SU-DHL-6 (cell line): Measurements from ENCODE around the gene CFAP251.
A peak's percentile ranks its signal among the peaks of the same experiment; 100 is the strongest.

Experiments used
- H2AFZ ChIP-seq: fragments of 200-600 bp; sonication (generic); 2 replicates; pipeline ENCODE4 v1.6.1; 2014; ENCODE audit warnings: low read depth, mild to moderate bottlenecking, moderate library complexity, mixed read lengths, antibody characterized with exemption, low read length; ENCODE audit not compliant: severe bottlenecking
- H3F3A ChIP-seq: fragments of 200-600 bp; shearing (Covaris generic); 2 replicates; pipeline ENCODE4 v1.6.0; 2016; ENCODE audit warnings: antibody characterized with exemption, mild to moderate bottlenecking; ENCODE audit not compliant: insufficient read depth
- H3K27ac ChIP-seq: fragments of 200-600 bp; sonication (generic); 2 replicates; pipeline ENCODE4 v1.5.1; 2016; ENCODE audit warnings: low read depth, mild to moderate bottlenecking, low read length, moderate library complexity, mixed read lengths
- H3K27me3 ChIP-seq: fragments of 200-600 bp; sonication (generic), shearing (Covaris generic); 2 replicates; pipeline ENCODE4 v1.6.0; 2014; ENCODE audit warnings: mild to moderate bottlenecking, low read length
- H3K36me3 ChIP-seq: fragments of 200-600 bp; sonication (generic); 2 replicates; pipeline ENCODE4 v1.6.1; 2014; ENCODE audit warnings: mild to moderate bottlenecking, low read length, mixed read lengths
- H3K4me2 ChIP-seq: fragments of 300-600, 200-600 bp; shearing (Covaris generic), sonication (generic); 2 replicates; pipeline ENCODE4 v1.6.0; 2014; ENCODE audit warnings: low read length, low read depth, mild to moderate bottlenecking; ENCODE audit not compliant: poor library complexity, severe bottlenecking
- H3K4me3 ChIP-seq: fragments of 200-600 bp; sonication (generic); 2 replicates; pipeline ENCODE4 v1.5.1; 2014; ENCODE audit warnings: antibody characterized with exemption, low read length, mild to moderate bottlenecking, mixed read lengths; ENCODE audit not compliant: insufficient read depth, poor library complexity, severe bottlenecking
- H3K79me2 ChIP-seq: fragments of 200-600 bp; sonication (generic); 2 replicates; pipeline ENCODE4 v1.6.1; 2014; ENCODE audit warnings: mild to moderate bottlenecking, low read length, moderate library complexity; ENCODE audit not compliant: insufficient read depth
- H3K9ac ChIP-seq: fragments of 200-600 bp; sonication (generic); 2 replicates; pipeline ENCODE4 v1.7.0; 2014; ENCODE audit warnings: mild to moderate bottlenecking, low read length
- H3K9me2 ChIP-seq: fragments of 200-600 bp; sonication (generic); replicated peaks from 2 replicates; pipeline ENCODE4 v1.6.1; 2014; ENCODE audit warnings: low read length; ENCODE audit not compliant: insufficient read depth
- H3K9me3 ChIP-seq: fragments of 200-600 bp; sonication (generic); 2 replicates; pipeline ENCODE4 v1.6.1; 2014; ENCODE audit warnings: low read length, mixed read lengths; ENCODE audit not compliant: insufficient read depth
- H4K20me1 ChIP-seq: fragments of 200-600 bp; sonication (generic); 2 replicates; pipeline ENCODE4 v1.6.1; 2014; ENCODE audit warnings: low read depth, mild to moderate bottlenecking, antibody characterized with exemption, low read length, moderate library complexity, mixed read lengths
- EZH2phosphoT487 ChIP-seq: fragments of 200-600 bp; sonication (generic), shearing (Covaris generic); conservative IDR thresholded peaks from 2 replicates; pipeline ENCODE4 v1.6.1; 2018; ENCODE audit warnings: mild to moderate bottlenecking, antibody characterized with exemption, low read length, moderate library complexity, mixed read lengths
- TF ChIP-seq, protein P1 (sequence below): fragments of 200-600 bp; sonication (generic); IDR thresholded peaks from one replicate; pipeline ENCODE4 v1.5.1; 2017; ENCODE audit warnings: antibody characterized with exemption, mild to moderate bottlenecking, low read length, moderate library complexity; ENCODE audit not compliant: insufficient read depth, poor library complexity, severe bottlenecking

The CFAP251 gene

DNA sequence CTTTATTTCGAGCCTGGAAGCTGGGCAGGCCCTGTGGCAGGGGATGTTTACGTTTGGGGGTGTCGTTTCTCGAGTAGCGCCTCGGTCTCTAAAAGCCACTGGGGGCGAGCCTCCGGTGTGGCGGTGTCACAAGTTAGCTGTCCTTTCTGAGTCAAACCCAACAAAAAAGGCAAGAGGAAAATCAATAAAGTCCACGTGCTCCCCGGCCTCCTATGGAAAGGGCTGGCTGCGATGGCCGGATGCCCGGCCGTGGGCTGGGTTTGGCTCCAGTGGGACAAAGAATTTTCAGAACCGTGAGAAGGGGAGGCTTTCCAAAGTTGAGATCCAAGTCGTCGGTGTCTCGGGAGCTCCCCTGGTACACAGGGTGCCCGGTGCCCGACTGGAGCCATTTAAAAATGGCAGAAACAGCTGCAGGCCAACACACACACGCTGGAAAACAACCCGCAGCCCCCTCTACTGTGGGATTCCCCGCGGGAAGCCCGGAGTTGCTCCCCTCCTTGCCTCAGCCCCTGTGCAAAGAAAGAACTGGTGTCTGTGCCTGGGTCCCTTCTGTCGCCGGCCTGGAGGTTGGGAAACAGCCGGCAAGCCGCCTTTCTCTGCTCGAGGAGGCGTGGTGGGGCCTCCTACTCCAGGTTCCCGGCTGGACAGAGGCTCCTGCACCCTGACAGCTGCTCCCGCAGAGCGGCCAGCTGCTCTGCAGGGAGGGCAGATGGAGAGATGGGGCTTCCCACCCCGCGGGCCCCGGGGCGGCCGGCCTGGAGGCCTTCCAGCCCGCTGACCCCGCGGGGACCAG, 105.1 kb downstream of the CFAP251 start:
- H3K9me3 ChIP-seq: peaks cover 14% of the 10 kb centered on the region; the same call in 1 of the 2 replicates
- peaks cover 92% of the 10 kb centered on the region for H3K79me2 ChIP-seq
- peak overlapping the region; percentile 66 for H3K4me3 ChIP-seq
- no peaks in the 10 kb centered on the region for H3K27me3 ChIP-seq
- H4K20me1 ChIP-seq: no peaks in the 10 kb centered on the region
- H3F3A ChIP-seq: peaks cover 82% of the 10 kb centered on the region
- H3K27ac ChIP-seq: peak overlapping the region; percentile 100
- peak overlapping the region; percentile 99 for H3K4me2 ChIP-seq
- TF ChIP-seq, protein P1, sequence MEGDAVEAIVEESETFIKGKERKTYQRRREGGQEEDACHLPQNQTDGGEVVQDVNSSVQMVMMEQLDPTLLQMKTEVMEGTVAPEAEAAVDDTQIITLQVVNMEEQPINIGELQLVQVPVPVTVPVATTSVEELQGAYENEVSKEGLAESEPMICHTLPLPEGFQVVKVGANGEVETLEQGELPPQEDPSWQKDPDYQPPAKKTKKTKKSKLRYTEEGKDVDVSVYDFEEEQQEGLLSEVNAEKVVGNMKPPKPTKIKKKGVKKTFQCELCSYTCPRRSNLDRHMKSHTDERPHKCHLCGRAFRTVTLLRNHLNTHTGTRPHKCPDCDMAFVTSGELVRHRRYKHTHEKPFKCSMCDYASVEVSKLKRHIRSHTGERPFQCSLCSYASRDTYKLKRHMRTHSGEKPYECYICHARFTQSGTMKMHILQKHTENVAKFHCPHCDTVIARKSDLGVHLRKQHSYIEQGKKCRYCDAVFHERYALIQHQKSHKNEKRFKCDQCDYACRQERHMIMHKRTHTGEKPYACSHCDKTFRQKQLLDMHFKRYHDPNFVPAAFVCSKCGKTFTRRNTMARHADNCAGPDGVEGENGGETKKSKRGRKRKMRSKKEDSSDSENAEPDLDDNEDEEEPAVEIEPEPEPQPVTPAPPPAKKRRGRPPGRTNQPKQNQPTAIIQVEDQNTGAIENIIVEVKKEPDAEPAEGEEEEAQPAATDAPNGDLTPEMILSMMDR: no peak
- no peak for TF ChIP-seq EZH2phosphoT487
- H3K36me3 ChIP-seq: peaks cover 19% of the 10 kb centered on the region
- no peak overlapping the region for H2AFZ ChIP-seq
- peak overlapping the region; percentile 100 for H3K9ac ChIP-seq
- no peaks in the 10 kb centered on the region for H3K9me2 ChIP-seq

DNA sequence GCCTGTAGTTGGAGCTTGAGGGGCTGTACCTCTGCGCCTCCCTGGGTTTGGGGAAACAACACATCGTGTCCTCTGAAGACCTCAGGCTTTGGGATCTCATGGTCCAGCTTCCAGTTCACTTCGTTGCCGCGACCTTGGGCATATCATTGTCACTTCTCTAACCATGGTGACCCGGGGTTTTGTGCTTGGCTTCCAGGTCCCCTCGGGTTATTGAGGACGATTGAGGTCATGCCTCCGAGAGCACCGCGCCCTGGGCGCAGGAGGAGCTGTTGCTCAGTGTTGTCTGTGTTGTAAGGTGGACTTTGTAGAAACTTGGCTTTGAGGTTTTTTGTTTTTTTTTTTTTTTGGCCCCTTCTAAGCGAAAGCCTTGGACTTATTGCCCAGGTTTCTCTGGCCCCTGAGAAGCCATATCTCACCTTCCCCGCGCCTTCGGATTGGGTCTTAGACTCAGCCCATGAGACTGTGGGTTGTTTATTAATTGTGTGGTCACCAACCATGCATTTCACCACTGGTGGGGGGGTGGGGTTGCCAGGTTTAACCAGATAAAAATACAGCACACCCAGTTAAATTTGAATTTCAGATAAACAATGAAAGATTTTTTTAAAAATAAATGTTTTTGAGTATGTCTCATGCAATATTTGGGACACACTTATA, 105.9 kb downstream of the CFAP251 start:
- peaks cover 8% of the 10 kb centered on the region; the same call in 1 of the 2 replicates for H3K9me3 ChIP-seq
- H3K79me2 ChIP-seq: peaks cover 92% of the 10 kb centered on the region
- no peaks in the 10 kb centered on the region for H3K27me3 ChIP-seq
- H3F3A ChIP-seq: peaks cover 80% of the 10 kb centered on the region
- no peaks in the 10 kb centered on the region for H3K9me2 ChIP-seq
- no peak overlapping the region for H2AFZ ChIP-seq
- peak overlapping the region; percentile 99 for H3K4me2 ChIP-seq
- peak overlapping the region; percentile 66 for H3K4me3 ChIP-seq
- peak overlapping the region; percentile 100 for H3K9ac ChIP-seq
- H3K27ac ChIP-seq: peak overlapping the region; percentile 100
- H4K20me1 ChIP-seq: no peaks in the 10 kb centered on the region
- no peak for TF ChIP-seq EZH2phosphoT487
- TF ChIP-seq, protein P1: no peak
- peaks cover 17% of the 10 kb centered on the region for H3K36me3 ChIP-seq

DNA sequence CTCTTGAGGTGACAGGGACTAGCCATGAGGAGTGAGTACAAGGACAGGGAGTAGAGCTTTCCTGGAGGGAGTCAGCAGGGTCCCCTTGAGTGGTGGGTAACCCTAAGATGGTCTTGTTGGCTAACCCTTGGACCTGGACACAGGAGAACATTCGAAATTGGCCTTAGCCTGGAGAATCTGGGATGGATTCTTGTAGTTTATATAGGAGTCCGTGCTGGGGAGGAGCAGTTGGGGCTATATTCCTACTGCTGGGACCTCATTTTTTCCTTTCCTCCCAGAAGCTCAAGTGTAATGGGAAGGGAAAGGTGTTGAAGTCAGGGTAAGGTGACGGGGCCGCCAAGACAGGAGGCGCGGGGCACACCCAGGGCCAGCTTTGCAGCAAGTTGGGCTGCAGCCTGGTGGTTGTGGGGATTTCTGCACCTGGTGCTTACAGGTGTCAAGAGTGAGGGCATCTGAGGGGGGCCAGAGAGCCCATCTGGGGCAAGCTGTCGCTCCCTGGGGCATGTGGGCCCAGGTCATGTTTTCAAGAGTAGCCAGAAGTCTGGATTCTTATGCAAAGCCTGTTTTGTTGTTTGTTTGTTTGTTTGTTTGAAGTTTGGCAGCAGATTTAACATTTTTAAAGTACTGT, 108.4 kb downstream of the CFAP251 start:
- peak overlapping the region; percentile 21 for H3K4me3 ChIP-seq

More for the DNA sequence above, 108.4 kb downstream of the CFAP251 start:
- peaks cover 94% of the 10 kb centered on the region for H3K79me2 ChIP-seq
- H3F3A ChIP-seq: peaks cover 81% of the 10 kb centered on the region
- no peaks in the 10 kb centered on the region; the same call in 1 of the 2 replicates for H4K20me1 ChIP-seq
- no peaks in the 10 kb centered on the region for H3K27me3 ChIP-seq
- H3K9me3 ChIP-seq: no peaks in the 10 kb centered on the region
- H3K36me3 ChIP-seq: peaks cover 11% of the 10 kb centered on the region
- H3K9me2 ChIP-seq: no peaks in the 10 kb centered on the region
- H3K27ac ChIP-seq: peak overlapping the region; percentile 100
- TF ChIP-seq, protein P1: peak; percentile 15
- TF ChIP-seq EZH2phosphoT487: no peak
- no peak overlapping the region for H2AFZ ChIP-seq
- H3K9ac ChIP-seq: peak overlapping the region; percentile 68
- peak overlapping the region; percentile 99 for H3K4me2 ChIP-seq
